ENCODE results near the gene VPS36.

The VPS36 gene

GRCh38 chr13:52393572-52394357 is 56.7 kb downstream of the VPS36 start:
- TF ChIP-seq, protein P1, sequence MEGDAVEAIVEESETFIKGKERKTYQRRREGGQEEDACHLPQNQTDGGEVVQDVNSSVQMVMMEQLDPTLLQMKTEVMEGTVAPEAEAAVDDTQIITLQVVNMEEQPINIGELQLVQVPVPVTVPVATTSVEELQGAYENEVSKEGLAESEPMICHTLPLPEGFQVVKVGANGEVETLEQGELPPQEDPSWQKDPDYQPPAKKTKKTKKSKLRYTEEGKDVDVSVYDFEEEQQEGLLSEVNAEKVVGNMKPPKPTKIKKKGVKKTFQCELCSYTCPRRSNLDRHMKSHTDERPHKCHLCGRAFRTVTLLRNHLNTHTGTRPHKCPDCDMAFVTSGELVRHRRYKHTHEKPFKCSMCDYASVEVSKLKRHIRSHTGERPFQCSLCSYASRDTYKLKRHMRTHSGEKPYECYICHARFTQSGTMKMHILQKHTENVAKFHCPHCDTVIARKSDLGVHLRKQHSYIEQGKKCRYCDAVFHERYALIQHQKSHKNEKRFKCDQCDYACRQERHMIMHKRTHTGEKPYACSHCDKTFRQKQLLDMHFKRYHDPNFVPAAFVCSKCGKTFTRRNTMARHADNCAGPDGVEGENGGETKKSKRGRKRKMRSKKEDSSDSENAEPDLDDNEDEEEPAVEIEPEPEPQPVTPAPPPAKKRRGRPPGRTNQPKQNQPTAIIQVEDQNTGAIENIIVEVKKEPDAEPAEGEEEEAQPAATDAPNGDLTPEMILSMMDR (IDR thresholded peaks at IDR 0.05; ENCODE audit: insufficient read depth, low read depth, low read length, missing control alignments) = no peak
- no peak for DNase-seq (ENCODE audit: low read depth)
- H3K4me3 ChIP-seq (ENCODE audit: low read depth, low read length) = no peak overlapping the region

GRCh38 chr13:52387721-52388120 is 62.7 kb downstream of the VPS36 start:
- no peak for DNase-seq (ENCODE audit: low read depth)
- TF ChIP-seq, protein P1 (IDR thresholded peaks at IDR 0.05; ENCODE audit: insufficient read depth, low read depth, low read length, missing control alignments) = no peak

GRCh38 chr13:52385870-52386269 is 64.6 kb downstream of the VPS36 start:
- H3K4me3 ChIP-seq (ENCODE audit: low read depth, low read length) = no peak overlapping the region
- TF ChIP-seq, protein P1 (IDR thresholded peaks at IDR 0.05; ENCODE audit: insufficient read depth, low read depth, low read length, missing control alignments) = no peak
- DNase-seq (ENCODE audit: low read depth) = no peak

More at GRCh38 chr13:52387721-52388120, 62.7 kb downstream of the VPS36 start:
- no peak overlapping the region for H3K4me3 ChIP-seq (ENCODE audit: low read depth, low read length)

GRCh38 chr13:52383366-52383765 is 67.1 kb downstream of the VPS36 start:
- TF ChIP-seq, protein P1 (IDR thresholded peaks at IDR 0.05; ENCODE audit: insufficient read depth, low read depth, low read length, missing control alignments) = no peak
- no peak overlapping the region for H3K4me3 ChIP-seq (ENCODE audit: low read depth, low read length)
- DNase-seq (ENCODE audit: low read depth) = no peak

DNA sequence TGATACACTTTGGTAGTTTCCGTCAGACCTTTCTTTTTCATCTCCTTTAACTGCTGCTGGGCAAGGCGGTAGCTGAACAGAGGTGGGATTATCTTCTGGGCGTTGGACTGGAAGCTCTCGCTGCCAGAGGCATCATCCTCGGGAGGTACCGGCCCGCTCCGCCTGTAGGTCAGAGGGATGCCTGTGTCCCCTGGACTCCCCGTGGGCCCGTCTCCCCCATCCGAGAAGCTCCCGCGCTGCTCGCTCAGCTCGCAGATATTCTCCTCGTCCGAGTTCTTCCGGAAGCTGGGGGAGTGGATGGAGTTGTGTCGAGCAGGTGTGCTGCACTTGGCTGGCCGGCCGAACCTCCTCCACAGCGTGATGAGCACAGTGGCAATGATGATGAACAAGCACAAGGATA is 72.1 kb downstream of the VPS36 start:
- TF ChIP-seq, protein P1 (IDR thresholded peaks at IDR 0.05; ENCODE audit: insufficient read depth, low read depth, low read length, missing control alignments) = no peak
- DNase-seq (ENCODE audit: low read depth) = no peak
- no peak overlapping the region for H3K4me3 ChIP-seq (ENCODE audit: low read depth, low read length)

GRCh38 chr13:52377898-52378297 is 72.5 kb downstream of the VPS36 start:
- no peak overlapping the region for H3K4me3 ChIP-seq (ENCODE audit: low read depth, low read length)
- no peak for DNase-seq (ENCODE audit: low read depth)
- TF ChIP-seq, protein P1 (IDR thresholded peaks at IDR 0.05; ENCODE audit: insufficient read depth, low read depth, low read length, missing control alignments) = no peak
